Liver (tissue), 9 donors: ENCODE results near the gene TIAM2. TPM values are rescaled to one million over a fixed set of nuclear protein-coding genes. Genes with fewer than 3 reads are reported as not detected.

ENCODE experiments used
- DNase-seq: peaks from one replicate; pipeline ENCODE4 v3.0.0-alpha.2; 2017; ENCODE audit warnings: low spot score
- H3K27ac ChIP-seq, 2 donors: one replicate each; pipeline ENCODE4 v1.7.0; 2013; ENCODE audit warnings: inconsistent platforms in 2 of 2, low read length in 2 of 2, control low read depth in 1 of 2, low read depth in 1 of 2, mild to moderate bottlenecking in 1 of 2
- H3K27me3 ChIP-seq, 4 donors: one replicate each; pipeline versions ENCODE4 v1.6.1 to v1.7.0; 2013; ENCODE audit warnings: low read length in 3 of 4, inconsistent platforms in 1 of 4, mild to moderate bottlenecking in 1 of 4, moderate library complexity in 1 of 4; ENCODE audit not compliant: control insufficient read depth in 4 of 4, insufficient read depth in 4 of 4
- H3K36me3 ChIP-seq, 4 donors: one replicate each; pipeline versions ENCODE4 v1.6.1 to v1.7.0; 2013; ENCODE audit warnings: low read length in 3 of 4, mild to moderate bottlenecking in 3 of 4, low read depth in 1 of 4, moderate library complexity in 1 of 4; ENCODE audit not compliant: control insufficient read depth in 4 of 4, insufficient read depth in 3 of 4
- H3K4me1 ChIP-seq, 4 donors: one replicate each; pipeline versions ENCODE4 v1.6.1 to v1.7.0; 2013; ENCODE audit warnings: low read length in 3 of 4, mild to moderate bottlenecking in 3 of 4, moderate library complexity in 1 of 4; ENCODE audit not compliant: control insufficient read depth in 4 of 4, insufficient read depth in 4 of 4
- H3K4me3 ChIP-seq, 3 donors: one replicate each; pipeline versions ENCODE4 v1.6.1 to v1.7.0; 2013; ENCODE audit warnings: low read length in 3 of 3, control low read depth in 1 of 3, low read depth in 1 of 3, mild to moderate bottlenecking in 1 of 3
- H3K9ac ChIP-seq, 2 donors: one replicate each; pipeline ENCODE4 v1.7.0; 2013; ENCODE audit warnings: low read length in 2 of 2, mild to moderate bottlenecking in 2 of 2, moderate library complexity in 2 of 2, control low read depth in 1 of 2, low read depth in 1 of 2
- H3K9me3 ChIP-seq, 4 donors: one replicate each; pipeline versions ENCODE4 v1.6.1 to v1.7.0; 2013; ENCODE audit warnings: low read length in 3 of 4; ENCODE audit not compliant: control insufficient read depth in 4 of 4
- ATF3 ChIP-seq: IDR thresholded peaks from 2 replicates; pipeline ENCODE4 v1.6.1; 2016; ENCODE audit warnings: antibody characterized with exemption
- CTCF ChIP-seq: fragments of 150-350 bp; IDR thresholded peaks from 2 replicates; pipeline ENCODE4 v1.5.1; 2017; ENCODE audit warnings: improper control_type of control experiment, low read depth, low read length; ENCODE audit not compliant: missing input control
- EGR1 ChIP-seq, 2 donors: IDR thresholded peaks; 2 replicates each; pipeline ENCODE4 v1.6.1; 2016 to 2018; ENCODE audit warnings: antibody characterized with exemption in 2 of 2, low read depth in 2 of 2
- FOXA1 ChIP-seq: IDR thresholded peaks from 2 replicates; pipeline ENCODE4 v1.6.1; 2016; ENCODE audit warnings: antibody characterized with exemption
- FOXA2 ChIP-seq: IDR thresholded peaks from 2 replicates; pipeline ENCODE4 v1.6.1; 2016; ENCODE audit warnings: antibody characterized with exemption
- GABPA ChIP-seq, 2 donors: IDR thresholded peaks in 1 of 2; conservative IDR thresholded peaks in 1 of 2; 2 replicates each; pipeline ENCODE4 v1.6.1; 2016; ENCODE audit warnings: antibody characterized with exemption in 2 of 2, mild to moderate bottlenecking in 1 of 2, moderate library complexity in 1 of 2
- JUND ChIP-seq, 2 donors: IDR thresholded peaks; 2 replicates each; pipeline ENCODE4 v1.6.1; 2016; ENCODE audit warnings: antibody characterized with exemption in 2 of 2
- MAX ChIP-seq: IDR thresholded peaks from 2 replicates; pipeline ENCODE4 v1.6.1; 2016; ENCODE audit warnings: antibody characterized with exemption
- NR2F2 ChIP-seq: IDR thresholded peaks from 2 replicates; pipeline ENCODE4 v1.6.1; 2016; ENCODE audit warnings: antibody characterized with exemption
- RAD21 ChIP-seq, 2 donors: IDR thresholded peaks; 2 replicates each; pipeline ENCODE4 v1.6.1; 2016; ENCODE audit warnings: antibody characterized with exemption in 2 of 2, mild to moderate bottlenecking in 2 of 2
- REST ChIP-seq: IDR thresholded peaks from 2 replicates; pipeline ENCODE4 v1.6.1; 2016; ENCODE audit warnings: antibody characterized with exemption, mild to moderate bottlenecking
- RXRA ChIP-seq, 2 donors: IDR thresholded peaks; 2 replicates each; pipeline ENCODE4 v1.6.1; 2017 to 2018; ENCODE audit warnings: antibody characterized with exemption in 2 of 2, mild to moderate bottlenecking in 1 of 2
- SP1 ChIP-seq: IDR thresholded peaks from 2 replicates; pipeline ENCODE4 v1.6.1; 2018; ENCODE audit warnings: antibody characterized with exemption, mild to moderate bottlenecking
- TAF1 ChIP-seq: conservative IDR thresholded peaks from 2 replicates; pipeline ENCODE4 v1.6.1; 2016; ENCODE audit warnings: antibody characterized with exemption, mild to moderate bottlenecking
- YY1 ChIP-seq: IDR thresholded peaks from 2 replicates; pipeline ENCODE4 v1.6.1; 2016; ENCODE audit warnings: antibody characterized with exemption, mild to moderate bottlenecking
- WGBS: extraction: QIAGEN DNeasy Blood & Tissue Kit; methylation state at CpG from one replicate; pipeline ENCODE4 v1.1.7; 2013; 5-methylcytosine and 5-hydroxymethylcytosine counted together
- polyA plus RNA-seq, 2 donors: library from polyadenylated mRNA; stranded (reverse) in 1 of 2; unstranded in 1 of 2; fragments of 200-250 nt in 1 of 2; fragments of >200 nt in 1 of 2; fragmentation: Nextera tagmentation in 1 of 2; extraction: Ambion mirVana in 1 of 2; gene quantifications; one replicate each; pipeline versions ENCODE4 v1.2.1 to v1.2.3, GENCODE V29; 2013 to 2015
- total RNA-seq, 2 donors: library from RNA; depleted of rRNA; stranded (reverse); fragments of >200 nt; gene quantifications; one replicate each; pipeline ENCODE4 v1.2.3, GENCODE V29; 2014
- donor health status: healthy.
- donor health status: healthy.
- donor health status: healthy.
- donor health status: healthy.
- donor health status: healthy.

TIAM2 gene
- total and polyA plus RNA-seq, 4 donors, result 0.62 to 3.7 (median 2.4) TPM

- no peak overlapping the region for H3K9ac ChIP-seq
- no peaks in the 10 kb centered on the region for H3K4me1 ChIP-seq
- H3K4me3 ChIP-seq, result no peak overlapping the region
- WGBS, result 98% methylated on average over 5 of the region's 5 CpGs
- no peaks in the 10 kb centered on the region for H3K9me3 ChIP-seq
- no peak for DNase-seq
- TF ChIP-seq YY1 (no peak), NR2F2 (no peak), FOXA1 (no peak), EGR1 (IDR thresholded peaks at IDR 0.05; ENCODE audit: low read depth in 2 of 2) (no peak), SP1 (no peak), JUND (IDR thresholded peaks at IDR 0.05) (no peak)
- no peaks in the 10 kb centered on the region for H3K27me3 ChIP-seq
- H3K27ac ChIP-seq, result no peak overlapping the region
- H3K36me3 ChIP-seq, result peaks cover 4 to 31% (median 17%) of the 10 kb centered on the region in 4 donors
Measured at GRCh38 chr6:155290491-155290890, 295.4 kb downstream of the TIAM2 start.

GRCh38 chr6:155291291-155291690, 296.2 kb downstream of the TIAM2 start:
- 87% methylated on average over 3 of the region's 3 CpGs for WGBS
- peaks cover 4 to 38% (median 18%) of the 10 kb centered on the region in 4 donors for H3K36me3 ChIP-seq
- DNase-seq, result no peak
- no peaks in the 10 kb centered on the region for H3K27me3 ChIP-seq
- no peak overlapping the region for H3K9ac ChIP-seq
- no peak overlapping the region for H3K27ac ChIP-seq
- no peak for TF ChIP-seq TAF1
- no peak for TF ChIP-seq REST
- TF ChIP-seq GABPA (IDR thresholded peaks at IDR 0.05 in 1 of 2, conservative IDR thresholded peaks at IDR 0.05 in 1 of 2), result no peak
- TF ChIP-seq FOXA1, result no peak
- no peak for TF ChIP-seq EGR1 (IDR thresholded peaks at IDR 0.05; ENCODE audit: low read depth in 2 of 2)
- TF ChIP-seq MAX, result no peak
- TF ChIP-seq ATF3, result no peak
- TF ChIP-seq SP1, result no peak
- no peak for TF ChIP-seq YY1
- no peak for TF ChIP-seq RXRA (IDR thresholded peaks at IDR 0.05)
- TF ChIP-seq CTCF, result no peak
- TF ChIP-seq RAD21 (IDR thresholded peaks at IDR 0.05), result no peak
- TF ChIP-seq FOXA2, result no peak
- no peak for TF ChIP-seq NR2F2
- no peaks in the 10 kb centered on the region for H3K4me1 ChIP-seq
- H3K9me3 ChIP-seq, result no peaks in the 10 kb centered on the region
- no peak overlapping the region for H3K4me3 ChIP-seq
